Right lobe of liver (tissue), 4 donors: ENCODE data around the gene FAM124B.

ENCODE experiments used
- POLR2A ChIP-seq: fragments of 450-650 bp; IDR thresholded peaks from one replicate; pipeline ENCODE4 v1.6.1; 2017; ENCODE audit warnings: antibody characterized with exemption, mild to moderate bottlenecking
- TF ChIP-seq, protein P1 (sequence below), 4 donors: fragments of 200-600 bp in 3 of 4; fragments of 450-650 bp in 1 of 4; IDR thresholded peaks; one replicate each; pipeline versions ENCODE4 v1.5.1 to v1.8.0; 2016 to 2022; ENCODE audit warnings: antibody characterized with exemption in 4 of 4, mild to moderate bottlenecking in 2 of 4
- donor health status: DM: no; HTN: no; CAD: no.
- donor health status: DM: no; HTN: no; CAD: no.
- donor health status: DM: no; HTN: yes; CAD: no.

DNA sequence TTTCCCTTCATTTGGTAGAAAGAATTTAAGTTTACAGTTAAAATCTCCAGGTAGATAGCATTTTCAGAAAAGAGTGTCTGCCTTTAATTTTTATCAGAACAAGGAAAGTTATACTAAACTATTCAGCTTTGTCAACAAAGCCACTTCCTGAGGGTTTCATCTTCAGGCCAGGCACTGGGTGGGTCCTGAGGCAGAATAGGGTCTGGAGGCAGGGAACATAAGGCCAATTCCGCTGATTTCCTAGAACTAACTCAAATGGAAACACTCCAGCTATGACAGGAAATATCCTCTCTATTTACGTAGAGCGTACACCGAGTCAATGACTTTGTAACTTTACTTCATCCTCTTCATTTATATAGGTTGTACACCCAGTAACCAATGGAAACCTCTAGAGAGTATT is 32.7 kb upstream of the FAM124B start:
- TF ChIP-seq, protein P1, sequence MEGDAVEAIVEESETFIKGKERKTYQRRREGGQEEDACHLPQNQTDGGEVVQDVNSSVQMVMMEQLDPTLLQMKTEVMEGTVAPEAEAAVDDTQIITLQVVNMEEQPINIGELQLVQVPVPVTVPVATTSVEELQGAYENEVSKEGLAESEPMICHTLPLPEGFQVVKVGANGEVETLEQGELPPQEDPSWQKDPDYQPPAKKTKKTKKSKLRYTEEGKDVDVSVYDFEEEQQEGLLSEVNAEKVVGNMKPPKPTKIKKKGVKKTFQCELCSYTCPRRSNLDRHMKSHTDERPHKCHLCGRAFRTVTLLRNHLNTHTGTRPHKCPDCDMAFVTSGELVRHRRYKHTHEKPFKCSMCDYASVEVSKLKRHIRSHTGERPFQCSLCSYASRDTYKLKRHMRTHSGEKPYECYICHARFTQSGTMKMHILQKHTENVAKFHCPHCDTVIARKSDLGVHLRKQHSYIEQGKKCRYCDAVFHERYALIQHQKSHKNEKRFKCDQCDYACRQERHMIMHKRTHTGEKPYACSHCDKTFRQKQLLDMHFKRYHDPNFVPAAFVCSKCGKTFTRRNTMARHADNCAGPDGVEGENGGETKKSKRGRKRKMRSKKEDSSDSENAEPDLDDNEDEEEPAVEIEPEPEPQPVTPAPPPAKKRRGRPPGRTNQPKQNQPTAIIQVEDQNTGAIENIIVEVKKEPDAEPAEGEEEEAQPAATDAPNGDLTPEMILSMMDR (IDR thresholded peaks at IDR 0.05), result no peak
- TF ChIP-seq POLR2A, result no peak
